Fibroblast of the conjunctiva (primary cell): ENCODE data around the gene SIVA1.

Source experiments
- DNase-seq: peaks from one replicate; pipeline ENCODE4 v3.0.0-alpha.2; 2010; ENCODE audit warnings: low read depth

SIVA1 gene, protein sequence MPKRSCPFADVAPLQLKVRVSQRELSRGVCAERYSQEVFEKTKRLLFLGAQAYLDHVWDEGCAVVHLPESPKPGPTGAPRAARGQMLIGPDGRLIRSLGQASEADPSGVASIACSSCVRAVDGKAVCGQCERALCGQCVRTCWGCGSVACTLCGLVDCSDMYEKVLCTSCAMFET

DNA sequence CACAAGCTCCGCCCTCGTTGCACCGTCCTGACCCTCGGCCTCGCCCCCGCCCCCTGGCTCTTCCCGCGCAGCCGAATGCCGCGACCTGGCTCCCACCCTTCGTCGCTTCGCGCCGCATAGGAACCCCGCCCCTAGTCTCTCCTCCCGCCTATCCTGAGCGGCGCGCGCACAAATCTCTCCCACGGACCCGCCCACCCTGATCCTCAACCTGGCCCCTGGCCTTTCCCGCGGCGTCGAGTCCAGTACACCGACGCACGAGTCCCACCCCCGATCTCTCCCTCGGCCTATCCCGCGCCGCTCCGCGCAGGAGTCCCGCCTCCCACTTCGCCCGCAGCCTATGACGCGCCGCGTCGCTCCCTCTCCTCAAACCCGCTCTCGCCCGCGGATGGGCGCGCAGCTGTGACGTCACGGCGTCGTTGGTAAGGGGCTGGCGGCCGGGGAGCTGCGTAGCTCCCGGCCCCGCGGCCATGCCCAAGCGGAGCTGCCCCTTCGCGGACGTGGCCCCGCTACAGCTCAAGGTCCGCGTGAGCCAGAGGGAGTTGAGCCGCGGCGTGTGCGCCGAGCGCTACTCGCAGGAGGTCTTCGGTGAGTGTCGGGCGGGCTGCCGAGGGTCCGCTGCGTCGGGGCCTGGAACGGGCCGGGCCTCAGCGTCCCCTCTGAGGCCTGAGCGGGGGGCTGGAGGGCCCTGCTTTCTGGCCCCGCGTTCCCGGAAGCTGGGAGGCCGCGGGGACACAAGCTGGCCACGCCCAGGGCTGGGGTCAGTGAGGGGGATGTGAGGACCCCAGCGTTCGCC, at the start of gene SIVA1:
TSS of gene SIVA1 (plus strand) at position 413 of the 793 bp plus-strand sequence. CDS start at position 468, 55 bp downstream.
- DNase-seq: peak; percentile 98

DNA sequence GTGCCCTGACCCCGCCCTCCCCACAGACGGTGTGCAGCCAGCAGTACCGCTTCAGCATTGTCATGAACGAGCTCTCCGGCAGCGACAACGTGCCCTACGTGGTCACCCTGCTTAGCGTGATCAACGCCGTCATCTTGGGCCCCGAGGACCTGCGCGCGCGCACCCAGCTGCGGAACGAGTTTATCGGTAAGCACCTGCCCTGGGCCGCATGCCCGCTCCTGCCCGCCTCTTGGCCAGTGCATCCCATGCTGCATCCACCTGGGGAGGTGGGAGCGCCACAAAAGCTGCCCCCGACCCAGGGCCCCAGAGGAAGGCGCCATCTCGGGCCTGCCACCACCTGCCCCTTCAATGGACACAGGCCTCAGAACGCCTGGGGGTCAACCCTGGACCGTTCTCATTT, 49.7 kb upstream of the SIVA1 start:
- DNase-seq: no peak

DNA sequence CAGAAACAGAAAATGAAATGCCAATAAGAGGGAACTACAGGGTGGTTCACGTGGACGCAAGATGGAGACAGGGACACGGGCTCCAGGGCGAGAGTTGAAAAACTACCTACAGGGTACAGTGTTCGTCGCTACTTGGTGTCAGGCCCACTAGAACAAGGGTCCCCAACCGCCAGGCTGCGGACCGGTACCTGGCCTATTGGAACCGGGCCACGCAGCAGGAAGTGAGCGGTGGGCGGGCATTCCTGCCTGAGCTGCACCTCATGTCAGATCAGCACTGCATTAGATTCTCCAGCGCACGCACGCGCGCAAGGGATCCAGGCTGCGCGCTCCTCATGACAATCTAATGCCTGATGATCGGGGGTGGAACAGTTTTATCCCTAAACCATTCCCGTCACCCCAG, 48.7 kb upstream of the SIVA1 start:
- DNase-seq: no peak

DNA sequence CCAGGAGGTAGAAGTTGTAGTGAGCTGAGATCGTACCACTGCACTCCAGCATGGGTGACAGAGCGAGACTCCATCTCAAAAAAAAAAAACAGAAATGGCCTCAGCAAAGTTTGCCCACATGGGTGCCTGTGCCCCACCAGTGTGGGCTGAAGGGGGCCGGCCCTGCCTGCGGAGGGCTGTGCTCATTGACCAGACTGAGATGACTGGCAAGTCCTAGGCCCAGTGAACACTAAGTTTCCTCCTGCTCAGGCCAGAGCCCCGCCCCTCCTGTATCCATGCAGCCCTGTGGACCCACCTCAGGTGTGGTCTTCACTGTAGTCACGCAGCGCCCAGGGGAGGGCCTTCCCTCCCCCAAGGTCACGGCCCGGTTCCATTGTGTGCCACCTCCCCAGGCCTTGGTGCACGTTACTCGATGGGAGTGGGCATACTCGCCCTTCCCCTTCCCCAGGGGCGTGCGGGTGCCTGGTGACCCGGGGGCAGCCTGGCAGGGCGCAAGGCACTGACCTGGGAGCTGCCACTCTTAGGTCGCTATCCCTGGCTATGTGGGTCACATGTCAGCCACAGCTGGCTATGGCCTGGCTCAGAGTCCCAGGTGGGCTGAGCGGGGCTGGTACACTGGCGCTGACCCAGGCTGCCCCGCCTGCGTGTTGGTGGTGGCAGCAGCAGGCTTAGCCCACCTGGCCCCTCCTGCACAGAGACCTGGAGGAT, 47.5 kb upstream of the SIVA1 start:
- no peak for DNase-seq

DNA sequence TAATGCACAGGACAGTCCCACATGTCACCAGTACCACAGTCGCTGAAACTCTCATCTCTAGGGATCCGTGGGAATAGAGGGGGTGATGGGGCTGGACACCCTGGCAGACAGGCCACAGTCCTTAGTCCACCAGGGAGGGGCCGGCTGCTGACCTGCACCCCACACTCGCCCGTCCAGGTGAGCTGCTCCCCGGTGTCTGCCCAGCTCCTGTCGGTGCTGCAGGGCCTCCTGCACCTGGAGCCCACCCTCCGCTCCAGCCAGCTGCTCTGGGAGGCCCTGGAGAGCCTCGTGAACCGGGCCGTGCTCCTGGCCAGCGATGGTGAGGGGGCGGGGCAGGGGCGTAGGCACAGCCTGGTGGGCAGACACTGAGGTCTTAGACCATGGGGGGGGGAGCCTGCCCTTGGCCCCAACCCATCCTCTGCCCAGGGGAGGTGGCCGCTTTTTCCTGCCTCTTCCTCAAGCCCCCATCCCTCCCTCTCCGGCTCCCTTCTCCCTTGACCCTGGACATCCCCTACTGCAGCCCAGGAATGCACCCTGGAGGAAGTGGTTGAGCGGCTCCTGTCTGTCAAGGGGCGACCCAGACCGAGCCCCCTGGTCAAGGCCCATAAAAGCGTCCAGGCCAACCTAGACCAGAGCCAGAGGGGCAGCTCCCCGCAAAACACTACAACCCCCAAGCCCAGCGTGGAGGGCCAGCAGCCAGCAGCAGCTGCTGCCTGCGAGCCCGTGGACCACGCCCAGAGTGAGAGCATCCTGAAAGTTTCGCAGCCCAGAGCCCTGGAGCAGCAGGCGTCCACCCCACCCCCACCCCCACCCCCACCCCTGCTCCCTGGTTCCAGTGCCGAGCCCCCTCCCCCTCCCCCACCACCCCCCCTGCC, 46.0 kb upstream of the SIVA1 start:
- DNase-seq: no peak

DNA sequence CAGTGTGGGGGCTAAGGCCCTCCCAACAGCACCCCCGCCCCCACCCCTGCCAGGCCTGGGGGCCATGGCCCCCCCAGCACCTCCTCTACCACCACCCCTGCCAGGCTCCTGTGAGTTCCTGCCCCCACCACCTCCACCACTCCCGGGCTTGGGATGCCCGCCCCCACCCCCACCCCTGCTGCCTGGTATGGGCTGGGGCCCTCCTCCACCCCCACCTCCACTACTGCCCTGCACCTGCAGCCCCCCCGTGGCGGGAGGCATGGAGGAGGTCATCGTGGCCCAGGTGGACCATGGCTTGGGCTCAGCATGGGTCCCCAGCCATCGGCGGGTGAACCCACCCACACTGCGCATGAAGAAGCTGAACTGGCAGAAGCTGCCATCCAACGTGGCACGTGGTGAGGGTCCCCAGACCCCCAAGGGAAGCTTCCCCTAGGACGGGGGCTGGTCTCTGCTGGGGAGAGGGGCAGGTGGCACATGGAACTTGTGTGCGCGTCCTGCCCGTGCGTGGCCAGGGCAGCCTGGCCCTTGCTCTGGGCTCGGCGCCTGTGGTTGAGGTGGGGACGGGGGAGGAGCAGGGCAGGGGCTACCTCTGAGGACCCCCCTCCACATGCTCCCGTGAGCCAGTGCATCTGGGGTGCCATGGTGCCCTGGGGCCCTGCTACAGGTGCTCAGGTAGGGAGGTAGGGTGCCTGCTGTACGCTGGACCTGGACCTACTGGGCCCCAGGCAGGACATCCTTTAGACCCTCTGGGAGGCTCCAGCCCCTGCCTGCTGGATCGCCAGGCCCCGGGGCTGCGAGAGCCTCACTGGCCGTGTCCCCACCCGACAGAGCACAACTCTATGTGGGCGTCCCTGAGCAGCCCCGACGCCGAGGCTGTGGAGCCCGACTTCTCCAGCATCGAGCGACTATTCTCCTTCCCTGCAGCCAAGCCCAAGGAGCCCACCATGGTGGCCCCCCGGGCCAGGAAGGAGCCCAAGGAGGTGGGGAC, 45.0 kb upstream of the SIVA1 start:
- DNase-seq: no peak

DNA sequence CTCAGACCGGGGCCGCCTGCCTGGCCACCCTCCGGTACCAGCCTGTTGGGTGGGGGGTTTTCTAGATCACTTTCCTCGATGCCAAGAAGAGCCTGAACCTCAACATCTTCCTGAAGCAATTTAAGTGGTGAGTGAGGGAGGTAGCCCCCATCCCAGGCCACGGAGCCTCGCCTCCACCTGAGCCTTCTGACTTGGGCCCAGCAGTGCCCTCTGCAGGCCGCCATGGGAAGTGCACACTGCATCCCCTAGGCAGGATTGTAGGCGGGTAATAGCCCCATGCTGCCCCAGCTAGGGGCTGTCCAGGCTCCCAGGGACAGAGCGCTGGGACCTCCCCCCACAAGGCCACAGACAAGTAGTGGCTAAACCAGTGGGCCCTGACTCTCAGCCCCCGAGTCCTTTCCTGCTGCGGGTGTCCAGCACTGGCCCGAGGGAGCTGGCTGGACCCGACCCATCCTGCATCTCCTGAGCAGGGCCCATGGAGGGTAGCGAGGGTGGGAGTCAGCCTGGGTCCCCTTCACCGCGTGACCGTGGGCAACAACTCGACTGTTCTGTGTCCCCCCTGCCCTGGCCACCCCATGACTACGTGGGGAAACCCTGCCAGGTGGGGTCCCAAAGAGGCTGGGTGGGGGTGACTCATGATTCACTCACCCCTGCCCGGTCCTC, 44.2 kb upstream of the SIVA1 start:
- peak; percentile 32 for DNase-seq

DNA sequence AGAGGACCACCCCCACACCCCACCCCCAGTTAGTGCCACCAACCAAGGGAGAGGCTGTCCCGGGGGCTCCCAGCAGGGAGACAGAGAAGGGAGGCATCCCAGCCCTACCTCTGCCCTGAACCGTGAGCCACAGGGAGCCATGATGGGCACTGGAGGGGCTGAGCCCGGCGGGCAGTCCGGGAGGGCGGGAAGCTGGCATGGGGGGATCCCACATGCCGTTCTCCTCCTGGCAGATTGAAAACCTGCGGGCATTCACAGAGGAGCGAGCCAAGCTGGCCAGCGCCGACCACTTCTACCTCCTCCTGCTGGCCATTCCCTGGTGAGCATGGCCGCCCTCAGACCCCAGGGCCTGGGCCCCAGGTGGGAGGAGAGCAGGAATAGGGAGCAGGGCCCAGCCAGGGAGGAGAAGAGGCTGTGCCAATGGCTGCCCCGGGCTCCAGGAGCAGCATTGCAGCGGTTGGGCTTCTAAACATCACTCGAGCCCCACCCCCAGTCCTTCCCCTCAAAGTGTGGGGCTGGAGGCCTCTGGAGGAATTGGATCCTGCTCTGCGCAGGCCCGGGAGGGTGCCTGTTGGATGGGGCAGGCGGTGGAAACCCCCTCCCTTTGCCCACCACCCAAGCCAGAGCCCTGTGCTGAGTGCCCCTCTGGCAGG, 43.4 kb upstream of the SIVA1 start:
- DNase-seq: no peak

DNA sequence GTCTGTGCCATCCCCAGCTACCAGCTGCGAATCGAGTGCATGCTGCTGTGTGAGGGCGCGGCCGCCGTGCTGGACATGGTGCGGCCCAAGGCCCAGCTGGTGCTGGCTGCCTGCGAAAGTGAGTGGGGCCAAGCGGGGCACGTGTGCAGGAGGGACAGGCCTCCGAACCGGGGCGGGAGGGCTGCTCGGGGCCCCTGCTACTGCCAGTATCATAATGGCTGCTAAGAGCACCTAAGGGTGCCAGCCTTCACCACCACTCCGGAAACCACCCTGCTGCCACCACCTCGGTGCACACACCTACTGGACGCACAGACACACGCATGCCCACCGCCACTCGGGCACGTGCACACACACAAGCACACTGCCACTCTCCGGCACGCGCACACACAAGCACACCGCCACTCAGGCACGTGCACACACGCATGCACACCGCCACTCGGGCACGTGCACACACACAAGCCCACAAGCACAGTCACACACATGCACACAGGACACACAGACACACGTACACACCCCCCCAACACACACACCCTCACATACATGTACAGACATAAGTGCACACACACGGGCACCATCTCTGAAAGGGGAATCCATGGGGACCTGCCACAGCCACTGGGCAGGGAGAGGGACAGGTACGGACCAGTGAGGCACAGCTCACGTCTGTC, 42.7 kb upstream of the SIVA1 start:
- DNase-seq: no peak

DNA sequence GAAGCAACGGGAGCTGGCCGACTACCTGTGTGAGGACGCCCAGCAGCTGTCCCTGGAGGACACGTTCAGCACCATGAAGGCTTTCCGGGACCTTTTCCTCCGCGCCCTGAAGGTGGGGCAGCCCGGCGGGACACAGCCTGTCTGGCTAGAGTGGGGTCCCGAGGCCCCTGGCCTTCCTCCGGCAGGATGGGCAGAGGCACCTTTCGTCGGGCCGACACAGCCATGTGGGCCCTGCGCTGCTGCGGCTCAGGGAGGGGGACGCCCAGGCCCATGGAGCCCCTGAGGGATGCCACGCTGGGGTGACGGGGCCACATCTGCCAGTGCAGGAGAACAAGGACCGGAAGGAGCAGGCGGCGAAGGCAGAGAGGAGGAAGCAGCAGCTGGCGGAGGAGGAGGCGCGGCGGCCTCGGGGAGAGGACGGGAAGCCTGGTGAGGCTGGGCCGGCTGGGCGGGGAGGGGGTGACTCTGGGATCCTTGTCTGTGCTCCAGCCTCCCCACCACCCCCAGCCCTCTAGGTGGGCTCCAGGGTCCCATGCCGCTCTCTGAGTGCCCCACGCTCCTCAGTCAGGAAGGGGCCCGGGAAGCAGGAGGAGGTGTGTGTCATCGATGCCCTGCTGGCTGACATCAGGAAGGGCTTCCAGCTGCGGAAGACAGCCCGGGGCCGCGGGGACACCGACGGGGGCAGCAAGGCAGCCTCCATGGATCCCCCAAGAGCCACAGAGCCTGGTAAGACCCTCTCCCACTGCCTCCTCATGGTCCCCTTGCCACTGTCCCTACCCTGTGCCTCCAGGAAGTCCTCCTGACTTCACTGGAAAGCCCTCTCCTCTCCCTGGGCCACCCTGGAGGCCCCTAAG, 39.8 kb upstream of the SIVA1 start:
- no peak for DNase-seq

DNA sequence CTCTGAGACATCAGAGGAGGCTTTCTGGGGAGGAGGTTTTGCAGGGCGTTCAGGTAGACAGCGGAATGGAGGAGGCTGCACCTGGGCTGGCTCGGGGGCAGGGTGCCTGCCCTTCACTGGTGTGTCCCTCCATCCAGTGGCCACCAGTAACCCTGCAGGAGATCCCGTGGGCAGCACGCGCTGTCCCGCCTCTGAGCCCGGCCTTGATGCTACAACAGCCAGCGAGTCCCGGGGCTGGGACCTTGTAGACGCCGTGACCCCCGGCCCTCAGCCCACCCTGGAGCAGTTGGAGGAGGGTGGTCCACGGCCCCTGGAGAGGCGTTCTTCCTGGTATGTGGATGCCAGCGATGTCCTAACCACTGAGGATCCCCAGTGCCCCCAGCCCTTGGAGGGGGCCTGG, 38.9 kb upstream of the SIVA1 start:
- no peak for DNase-seq

DNA sequence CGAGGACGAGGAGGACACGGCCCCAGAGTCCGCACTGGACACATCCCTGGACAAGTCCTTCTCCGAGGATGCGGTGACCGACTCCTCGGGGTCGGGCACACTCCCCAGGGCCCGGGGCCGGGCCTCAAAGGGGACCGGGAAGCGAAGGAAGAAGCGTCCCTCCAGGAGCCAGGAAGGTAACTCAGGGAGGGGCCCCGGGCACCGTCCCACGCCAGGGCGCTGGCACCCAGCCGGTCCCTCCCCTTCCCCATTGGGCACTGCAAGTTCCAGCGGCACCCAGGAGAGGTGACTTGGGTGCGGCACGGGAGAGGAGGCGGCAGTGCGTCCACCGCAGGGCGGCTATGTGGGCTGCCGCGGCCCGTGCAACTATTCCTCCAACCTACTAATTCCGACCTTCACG, 38.3 kb upstream of the SIVA1 start:
- no peak for DNase-seq

DNA sequence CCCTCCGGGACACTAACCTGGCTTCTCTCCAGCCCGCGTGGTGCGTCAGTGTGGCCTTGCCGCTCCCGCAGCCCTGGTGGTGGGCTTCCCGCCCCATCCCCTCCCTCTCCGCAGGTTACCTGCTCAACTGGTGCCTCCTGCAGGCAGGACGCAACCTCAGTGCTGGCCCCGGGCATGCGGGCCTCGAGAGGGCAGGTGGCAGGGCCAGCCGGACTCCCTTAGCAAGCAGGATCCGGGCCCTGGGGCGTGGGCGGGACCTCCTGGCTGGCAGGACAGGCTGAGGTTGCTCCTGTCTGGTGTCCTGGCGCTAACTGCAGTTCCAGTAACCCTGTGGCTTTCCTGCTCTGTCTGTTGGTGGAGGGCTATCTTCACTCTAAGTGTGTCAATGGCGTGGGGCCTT, 37.5 kb upstream of the SIVA1 start:
- no peak for DNase-seq

DNA sequence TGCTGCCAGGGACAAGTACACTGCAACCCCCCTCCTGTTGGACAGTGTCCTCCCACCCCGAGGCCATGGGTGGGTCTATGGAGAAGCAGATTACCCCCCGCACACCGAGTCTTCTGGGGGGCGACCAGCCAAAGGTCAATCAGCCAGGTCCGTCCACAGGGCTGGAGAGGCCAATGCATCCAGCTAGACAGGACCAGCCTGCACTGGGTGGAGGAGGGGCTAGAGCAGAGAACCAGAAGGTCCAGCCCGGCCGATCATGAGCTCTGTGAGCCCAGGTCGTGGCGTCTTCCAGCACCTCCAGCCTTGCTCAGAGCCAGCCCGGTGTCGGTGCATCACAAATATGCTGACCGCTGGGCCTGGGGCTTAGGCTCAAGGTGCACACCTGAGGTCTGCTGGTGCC, 37.1 kb upstream of the SIVA1 start:
- no peak for DNase-seq

DNA sequence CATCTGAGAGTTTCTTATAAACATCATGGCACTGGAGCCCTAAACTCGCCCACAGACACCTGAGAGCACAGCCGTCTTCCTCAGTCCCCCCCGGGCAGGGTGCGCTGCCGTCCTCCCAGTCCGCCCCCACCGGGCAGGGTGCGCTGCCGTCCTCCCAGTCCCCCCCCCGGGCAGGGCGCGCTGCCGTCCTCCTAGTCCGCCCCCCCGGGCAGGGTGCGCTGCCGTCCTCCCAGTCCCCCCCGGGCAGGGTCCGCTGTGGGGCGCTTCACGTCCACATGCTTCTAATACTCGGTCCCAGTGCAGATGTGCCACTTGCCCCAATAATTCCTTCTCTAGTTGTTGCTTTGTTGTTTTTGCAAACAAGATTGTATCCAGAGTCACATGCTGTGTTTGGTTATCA, 35.8 kb upstream of the SIVA1 start:
- no peak for DNase-seq

DNA sequence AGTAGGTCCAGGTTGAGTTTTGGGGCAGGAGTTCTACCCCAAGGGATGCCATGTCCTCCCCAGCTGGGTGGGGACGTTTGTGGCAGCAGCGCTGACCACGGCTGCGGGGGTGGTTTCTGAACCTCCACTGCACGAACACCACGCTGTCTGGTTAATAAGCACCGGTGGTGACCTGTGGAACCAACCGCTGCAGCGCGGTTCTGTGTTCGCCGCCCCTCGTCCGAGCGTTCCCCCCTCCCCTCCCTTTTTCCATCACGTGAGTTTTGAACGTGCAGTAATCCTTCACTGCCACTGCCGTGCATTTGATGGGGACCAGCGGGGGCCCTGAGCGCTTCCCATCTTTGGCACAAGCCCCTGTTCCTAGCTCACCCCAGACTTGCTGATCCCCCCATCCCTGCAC, 35.3 kb upstream of the SIVA1 start:
- no peak for DNase-seq

DNA sequence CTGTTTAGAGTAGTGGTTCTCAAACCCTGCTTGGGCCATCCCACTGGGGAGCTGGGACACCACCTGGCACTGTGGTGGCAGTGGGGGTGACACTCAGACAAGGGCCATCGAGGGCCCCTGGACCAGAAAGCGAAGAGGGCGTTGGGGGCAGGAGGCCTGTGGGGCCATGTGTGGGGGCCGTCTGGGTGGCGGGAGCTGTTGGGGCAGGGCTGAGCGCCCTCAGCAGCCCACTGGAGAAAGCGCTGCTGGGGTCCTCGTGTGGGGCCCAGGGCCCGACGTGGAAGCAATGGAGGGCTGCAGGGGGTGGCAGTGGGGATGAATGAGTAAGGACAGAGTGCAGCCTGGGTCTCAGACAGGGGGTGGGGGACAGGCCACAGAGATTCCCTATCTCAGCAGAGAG, 34.8 kb upstream of the SIVA1 start:
- DNase-seq: no peak

DNA sequence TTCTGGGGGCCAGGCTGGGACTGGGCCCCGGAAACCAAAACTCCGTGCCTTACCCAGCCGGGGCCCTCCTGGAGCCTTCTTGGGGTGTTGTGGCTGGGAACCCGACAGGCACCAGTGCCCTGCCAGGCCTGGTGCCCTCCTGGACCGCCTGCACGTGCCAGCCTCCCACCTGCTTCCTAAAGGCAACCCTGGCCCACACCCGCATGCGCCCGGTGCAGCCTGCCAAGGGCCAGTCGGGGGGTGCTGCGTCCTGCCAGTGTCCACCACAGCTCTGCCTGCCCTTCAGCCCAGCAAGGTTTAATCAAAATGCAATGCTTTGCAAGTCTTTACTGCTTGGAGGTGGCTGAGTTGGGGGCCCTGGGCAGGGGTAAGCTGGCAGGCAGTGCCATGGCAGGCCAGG, 34.1 kb upstream of the SIVA1 start:
- DNase-seq: no peak

DNA sequence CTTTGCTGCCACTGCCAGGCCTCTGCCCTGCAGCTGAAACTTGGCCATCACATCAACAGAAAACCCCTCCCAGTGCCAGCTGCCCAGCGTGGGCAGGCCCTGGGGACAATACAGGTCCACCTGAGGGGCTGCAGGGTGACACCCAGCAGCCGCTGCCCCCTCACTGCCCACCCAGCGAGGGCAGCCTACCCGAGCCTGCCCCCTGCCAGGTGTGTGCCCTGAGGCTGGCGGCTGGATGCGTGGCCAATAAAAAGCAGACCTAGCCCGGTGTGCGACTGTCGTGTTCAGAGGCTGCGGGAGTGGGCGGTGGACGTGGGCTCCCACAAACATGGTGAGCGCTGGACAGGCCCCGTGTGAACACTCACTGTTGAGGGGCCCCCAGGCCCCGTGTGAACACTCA, 33.6 kb upstream of the SIVA1 start:
- no peak for DNase-seq
